ENCODE data around the gene ZXDC.

The ZXDC gene

DNA sequence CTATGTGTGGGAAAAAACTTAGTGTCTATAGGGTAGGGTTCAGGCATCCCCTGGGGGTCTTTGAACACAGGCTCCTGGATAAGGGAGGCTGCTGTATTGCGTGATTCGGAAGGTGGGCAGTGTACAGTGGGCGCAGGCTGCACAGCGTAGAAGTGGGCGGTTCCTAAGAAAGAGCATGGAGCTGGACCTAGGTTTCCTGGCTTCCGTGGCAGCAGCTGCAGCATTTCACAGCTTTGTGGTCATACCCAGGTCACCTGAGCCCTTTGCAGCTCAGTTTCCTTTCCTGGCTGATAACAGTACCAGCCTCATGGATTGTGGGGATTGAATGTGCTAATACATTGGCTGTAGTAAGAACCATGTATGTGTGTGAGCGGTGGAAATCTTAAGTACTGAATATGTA, 58.7 kb downstream of the ZXDC start:
- DNase-seq (ENCODE audit: low read depth in 2 of 2), result no peak

DNA sequence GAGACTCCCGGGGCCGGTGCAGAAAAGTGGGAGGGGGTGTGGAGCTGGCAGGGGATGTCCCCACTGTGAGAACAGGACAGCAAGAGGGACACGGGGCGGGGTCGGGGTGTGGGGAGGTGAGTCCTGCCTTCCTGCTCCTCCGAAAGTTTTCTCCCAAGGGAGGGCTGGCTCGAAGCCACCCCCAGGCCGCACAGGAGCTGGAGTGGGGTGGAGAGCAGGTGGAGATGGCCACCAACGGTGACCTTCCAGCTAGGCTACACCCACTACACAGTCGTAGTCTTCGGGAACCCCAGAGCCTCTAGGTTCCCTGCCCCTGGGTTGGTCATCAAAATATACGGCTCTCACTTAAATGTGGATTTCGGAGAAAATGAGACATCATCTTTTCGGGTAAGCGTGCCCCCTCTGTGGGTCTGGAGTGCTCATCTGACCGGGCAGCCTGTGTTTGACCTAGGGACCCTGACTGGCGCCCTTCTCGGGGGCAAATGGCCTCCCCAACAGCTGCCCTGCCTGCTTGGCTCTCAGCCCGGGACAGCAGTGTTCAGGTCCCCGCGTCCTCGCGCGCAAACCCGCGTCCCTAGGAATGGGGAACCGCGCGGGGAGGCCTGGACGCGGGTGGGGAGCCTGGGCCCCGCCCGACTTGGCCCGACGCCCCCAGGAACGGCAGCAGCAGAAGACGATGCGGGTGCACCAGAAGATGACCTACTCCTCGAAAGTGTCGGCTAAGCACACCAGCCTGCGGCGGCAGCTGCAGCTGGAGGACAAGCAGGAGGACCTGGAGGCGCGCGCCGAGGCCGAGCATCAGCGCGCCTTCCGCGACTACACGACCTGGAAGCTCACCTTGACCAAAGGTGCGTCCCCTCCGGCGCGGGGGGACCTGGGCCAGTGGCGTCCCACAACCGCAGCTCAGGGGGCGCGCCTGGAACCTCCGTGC, 59.8 kb downstream of the ZXDC start:
- DNase-seq (ENCODE audit: low read depth in 2 of 2), result no peak

DNA sequence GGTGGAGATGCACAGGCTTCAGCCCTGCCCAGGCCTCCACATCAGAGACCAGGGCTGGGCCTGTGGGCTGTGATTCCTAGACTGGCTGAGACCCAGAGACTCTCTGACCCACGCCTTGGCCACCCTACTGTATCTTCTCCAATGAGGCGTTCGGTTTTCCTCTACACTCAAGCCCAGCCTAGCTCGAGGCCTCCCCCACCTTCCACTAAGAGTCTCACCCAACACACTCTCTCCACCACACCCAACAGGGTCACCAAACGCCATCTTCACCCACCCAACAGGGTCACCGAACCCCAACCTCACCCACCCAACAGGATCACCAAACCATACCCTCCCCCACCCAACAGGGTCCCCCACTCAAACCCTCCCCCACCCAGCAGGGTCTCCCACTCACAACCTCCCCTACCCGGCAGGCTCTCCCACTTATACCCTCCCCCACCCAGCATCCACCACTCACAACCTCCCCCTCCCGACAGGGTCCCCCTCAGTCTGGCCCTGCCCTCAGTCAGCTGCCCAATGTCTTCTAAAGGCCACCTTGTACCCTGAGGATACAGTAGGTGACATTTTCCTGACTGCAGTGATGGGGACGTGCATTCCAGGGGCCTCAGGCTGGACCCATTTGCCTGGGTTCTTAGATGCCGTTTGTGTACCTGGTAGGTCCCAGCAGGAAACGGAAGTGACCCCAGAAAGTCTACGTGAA, 60.6 kb downstream of the ZXDC start:
- DNase-seq (ENCODE audit: low read depth in 2 of 2), result no peak

DNA sequence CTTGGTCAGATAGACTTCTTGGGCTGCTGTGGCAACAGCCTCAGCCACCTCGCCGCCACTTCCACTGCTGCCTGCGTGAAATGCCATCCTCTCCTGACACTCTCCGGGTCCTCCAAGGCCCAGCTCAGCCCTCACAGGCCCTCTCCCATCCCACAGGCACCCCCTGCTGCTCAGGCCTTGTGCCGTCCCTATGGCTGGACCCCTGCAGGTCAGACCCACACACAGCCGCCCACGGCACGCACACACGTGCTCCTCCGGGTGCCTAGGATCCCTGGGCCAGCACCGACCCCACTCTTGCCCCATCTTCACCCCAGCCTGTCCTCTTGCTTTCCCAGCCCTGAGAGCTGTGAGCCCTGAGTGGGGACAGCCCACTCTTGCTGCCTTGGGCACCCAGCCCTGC, 61.3 kb downstream of the ZXDC start:
- DNase-seq (ENCODE audit: low read depth in 2 of 2), result no peak

DNA sequence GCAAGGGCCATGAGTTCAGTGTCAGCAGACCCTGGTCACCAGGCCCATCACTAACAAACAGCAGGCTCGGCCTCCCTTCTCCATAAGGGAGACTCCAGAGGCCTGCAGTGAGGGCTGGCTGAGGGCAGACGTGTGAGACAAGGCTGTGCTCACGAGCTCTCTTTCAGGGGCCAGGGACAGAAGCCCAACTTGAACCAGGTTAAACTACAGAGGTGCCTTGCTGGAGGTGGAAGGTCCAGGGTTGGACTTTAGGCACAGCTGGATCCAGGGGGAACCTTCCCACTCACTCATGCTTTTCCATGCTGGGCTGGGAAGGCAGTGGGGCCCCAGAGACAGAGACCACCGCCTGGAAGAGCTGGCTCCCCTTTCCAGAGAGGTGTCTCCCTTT, 62.0 kb downstream of the ZXDC start:
- DNase-seq (ENCODE audit: low read depth in 2 of 2), result no peak

DNA sequence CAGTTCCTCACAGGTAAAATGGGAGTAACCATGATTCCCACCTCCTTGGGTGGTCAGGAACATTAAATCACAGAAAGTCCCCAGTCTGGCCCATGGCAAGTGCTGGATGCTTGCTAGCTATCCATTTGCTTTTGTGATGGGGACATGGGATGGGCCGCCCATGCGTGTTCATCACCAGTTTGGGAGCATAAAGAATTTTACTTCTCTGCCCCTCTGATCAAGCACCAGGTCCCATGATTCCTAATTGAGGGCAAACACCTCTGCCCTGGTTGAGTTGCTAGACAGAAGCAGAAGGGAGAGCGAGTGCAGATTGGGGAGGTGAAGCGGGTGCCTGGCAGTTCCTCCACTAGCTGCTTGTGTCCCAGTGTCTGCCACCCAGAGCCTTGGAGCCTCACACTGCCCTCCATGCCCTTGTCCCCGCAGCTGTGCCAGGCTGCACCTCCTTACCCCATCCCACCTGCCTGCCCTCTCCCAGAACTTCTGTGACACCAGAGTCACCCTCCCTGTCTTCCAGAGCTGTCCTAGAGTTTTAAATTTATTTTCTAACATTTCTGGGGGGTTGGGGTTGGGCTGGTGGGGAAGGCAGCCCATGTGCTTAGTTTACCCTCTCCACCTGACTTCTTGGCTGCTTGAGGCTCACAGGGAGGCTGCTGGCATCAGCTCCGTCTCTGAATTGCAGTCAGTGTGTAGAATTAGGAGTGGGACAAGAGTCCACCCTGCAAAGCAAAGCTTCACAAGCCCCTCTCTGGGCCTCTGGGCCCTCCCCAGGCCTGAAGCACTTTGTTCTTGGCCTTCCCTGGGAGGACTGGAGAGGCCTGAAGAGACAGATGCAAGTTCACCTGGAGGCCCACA, 62.6 kb downstream of the ZXDC start:
- no peak for DNase-seq (ENCODE audit: low read depth in 2 of 2)

DNA sequence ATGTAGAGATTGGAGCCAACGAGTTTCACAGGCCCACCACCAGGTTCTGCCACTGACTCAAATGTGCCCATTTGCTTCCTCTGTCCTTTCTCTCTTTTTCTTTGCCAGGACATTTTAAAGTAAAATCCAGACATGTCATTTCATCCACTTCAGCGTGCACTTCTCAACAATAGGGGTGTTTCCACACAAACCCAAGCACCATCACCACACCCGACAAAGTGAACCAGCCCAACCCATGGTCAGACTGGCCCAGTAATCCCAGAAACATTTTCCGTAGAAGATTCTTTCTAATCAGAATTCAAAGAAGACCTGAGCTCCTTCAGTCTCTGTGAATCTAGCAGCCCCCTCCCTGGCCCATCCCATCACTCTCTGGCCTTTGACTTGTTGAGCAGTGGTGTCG, 67.6 kb downstream of the ZXDC start:
- no peak for DNase-seq (ENCODE audit: low read depth in 2 of 2)

DNA sequence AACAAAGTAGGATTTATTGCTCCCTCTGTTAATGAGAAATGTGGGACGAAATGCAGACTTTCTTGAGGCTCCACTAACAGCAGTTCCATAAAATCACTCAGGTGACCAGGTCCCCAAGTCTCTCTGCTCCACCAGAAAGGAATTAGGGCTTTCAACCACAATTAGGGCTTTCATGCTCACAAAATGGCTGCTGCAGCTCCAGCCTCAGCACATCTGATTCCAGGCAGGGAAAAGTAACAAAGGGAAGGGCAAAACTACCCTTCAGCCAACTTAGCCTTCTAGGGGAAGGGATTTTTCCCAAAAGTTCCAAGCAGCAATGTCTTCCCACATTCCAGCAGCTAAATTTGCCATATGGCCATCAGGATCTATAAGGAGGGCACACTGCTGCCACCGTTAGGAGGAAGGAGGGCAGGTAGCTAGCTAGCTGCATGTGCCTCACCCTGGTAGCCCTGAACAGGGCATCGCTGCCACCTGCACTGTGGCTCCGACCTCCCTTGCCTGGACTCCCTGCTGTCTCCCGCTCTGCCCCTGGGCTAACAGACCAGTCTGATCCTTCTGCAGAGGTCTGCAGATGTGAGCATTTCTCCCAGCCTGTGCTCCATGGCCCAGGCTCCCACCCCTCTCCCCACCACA, 68.2 kb downstream of the ZXDC start:
- DNase-seq (ENCODE audit: low read depth in 2 of 2), result no peak

DNA sequence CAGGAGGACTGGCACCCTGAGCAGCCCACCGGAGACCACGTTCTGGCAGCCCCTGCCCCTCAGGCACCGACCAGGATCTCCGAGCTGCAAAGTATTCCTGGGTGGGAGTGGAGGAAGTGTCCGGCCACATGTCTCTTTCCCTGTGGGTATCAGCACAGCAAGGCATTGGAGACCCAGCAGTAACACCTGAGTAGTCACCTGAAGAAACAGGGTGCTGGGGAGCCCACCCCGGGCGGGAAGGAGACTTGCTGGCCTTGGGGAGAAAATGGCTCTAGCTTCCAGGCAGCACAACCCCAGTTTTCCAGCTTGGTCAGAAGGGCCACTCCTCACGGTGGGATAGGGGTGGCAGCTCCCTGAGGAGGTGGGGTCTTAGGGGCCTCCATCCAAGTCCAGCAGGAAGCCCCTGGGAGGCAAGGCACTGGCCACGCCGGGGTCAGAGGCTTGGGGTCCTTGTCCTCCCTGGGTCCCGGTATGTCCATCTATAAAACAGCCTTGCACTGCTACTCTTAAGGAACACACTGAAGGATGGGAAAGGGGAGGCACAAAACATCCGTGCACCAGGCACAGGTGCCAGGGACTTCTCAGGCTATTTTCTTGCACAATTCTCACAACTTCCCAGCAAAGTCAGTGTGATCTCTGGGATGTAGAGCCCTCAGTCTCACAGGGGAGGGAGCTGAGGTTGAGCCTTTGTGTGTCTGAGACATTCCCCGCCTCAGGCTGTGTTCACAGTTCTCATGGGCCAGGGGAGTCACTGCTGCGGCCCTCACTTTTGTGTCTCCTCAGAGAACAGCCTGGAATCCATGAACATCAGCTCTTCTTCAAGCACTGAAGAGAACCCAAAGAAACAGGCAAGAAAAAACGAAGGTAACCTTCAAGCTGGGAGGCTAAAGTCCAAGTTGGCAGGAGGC, 69.0 kb downstream of the ZXDC start:
- DNase-seq (ENCODE audit: low read depth in 2 of 2), result no peak

DNA sequence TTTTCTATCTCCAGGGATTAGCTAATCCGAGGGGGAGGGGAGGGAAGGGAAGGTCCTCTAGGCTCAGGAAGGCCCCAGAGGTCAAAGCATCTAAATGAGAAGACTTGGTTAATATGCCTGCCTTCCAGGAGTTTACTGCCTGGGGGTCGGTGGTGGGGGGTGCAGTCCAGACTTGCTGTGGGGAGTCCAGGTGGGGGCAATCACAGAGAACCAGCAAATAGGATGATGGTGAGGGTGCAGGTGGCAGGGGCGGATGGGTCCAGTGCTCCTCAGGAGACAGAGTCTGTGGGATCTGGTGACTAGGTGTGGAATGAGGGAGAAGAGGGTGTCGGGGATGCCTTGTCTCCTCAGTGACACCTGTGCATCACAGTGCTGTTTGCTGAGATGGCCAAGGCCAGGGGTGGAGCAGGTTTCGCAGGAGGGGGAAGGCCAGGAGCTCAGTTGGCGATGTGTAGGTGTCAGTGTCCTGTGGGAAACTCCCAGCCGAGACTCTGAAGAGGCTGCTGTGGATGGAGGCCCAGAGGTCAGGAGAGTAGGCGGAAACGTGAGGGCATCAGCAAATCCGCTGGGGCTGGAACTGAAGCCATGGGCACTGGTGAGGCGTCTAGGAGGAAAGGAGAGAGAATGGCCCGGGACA, 72.9 kb downstream of the ZXDC start:
- no peak for DNase-seq (ENCODE audit: low read depth in 2 of 2)

DNA sequence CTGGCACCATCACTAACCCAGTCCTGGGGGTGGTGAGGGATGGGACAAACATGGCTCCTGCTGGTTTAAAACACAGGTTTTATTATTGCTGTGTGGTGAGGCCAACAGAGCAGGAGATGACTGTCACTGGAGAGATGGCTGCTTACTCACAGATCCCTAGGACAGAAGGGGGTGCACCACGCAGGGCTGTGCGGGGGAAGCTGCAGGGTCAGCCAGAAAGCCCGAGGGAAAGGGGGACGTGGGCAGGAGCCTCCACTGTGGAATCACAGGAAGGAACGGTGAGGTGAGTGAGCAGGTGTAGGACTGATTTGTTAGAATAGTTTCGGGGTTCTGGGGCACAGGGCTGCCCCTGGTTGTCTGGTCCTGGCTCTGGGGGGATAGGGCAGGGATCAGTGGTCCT, 73.5 kb downstream of the ZXDC start:
- no peak for DNase-seq (ENCODE audit: low read depth in 2 of 2)

DNA sequence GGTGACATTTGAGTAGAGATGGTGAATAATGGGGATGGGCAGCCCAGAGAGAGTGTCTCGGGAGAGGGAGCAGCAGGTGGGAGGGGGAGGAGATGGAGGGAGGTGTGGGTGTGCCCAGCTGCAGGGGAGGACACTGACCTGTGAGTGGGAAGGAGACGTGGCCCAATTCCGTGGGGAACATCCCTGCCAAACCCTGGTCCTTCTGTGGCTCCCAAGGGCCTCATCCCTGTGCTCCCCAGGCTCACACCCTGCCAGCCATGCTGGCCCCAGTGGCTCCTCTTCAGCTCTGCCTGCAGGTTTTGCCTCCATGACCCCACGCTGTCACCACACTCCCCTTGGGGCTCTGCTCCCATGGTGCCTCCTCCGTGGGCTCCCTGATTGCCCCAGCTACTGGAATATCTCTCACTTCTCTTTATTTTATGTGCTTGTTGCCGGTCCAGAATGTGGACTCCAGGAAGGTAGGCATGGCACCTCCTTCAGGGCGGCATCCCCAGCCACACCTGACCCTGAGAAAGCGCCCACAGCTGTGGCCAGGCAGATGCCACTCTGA, 74.0 kb downstream of the ZXDC start:
- no peak for DNase-seq (ENCODE audit: low read depth in 2 of 2)

DNA sequence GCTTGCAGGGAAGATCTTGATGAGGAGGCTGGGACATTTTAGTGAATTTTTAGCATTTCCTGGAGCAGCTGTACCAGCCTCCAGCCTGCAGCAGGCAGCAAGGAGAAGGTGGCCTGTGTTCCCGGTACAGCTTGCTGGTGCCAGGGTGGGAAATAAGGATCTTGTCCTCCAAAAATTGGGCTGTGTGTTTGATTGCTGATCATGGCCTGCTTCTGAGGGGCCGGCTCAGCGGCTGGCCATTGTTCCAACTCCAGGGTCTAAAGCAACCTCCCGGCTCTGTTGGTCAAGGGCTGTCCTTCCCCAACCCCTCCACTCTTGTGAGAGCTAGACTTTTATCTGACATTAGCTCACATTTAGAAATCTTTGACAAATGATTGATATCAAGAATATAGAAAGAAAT, 75.9 kb downstream of the ZXDC start:
- no peak for DNase-seq (ENCODE audit: low read depth in 2 of 2)

DNA sequence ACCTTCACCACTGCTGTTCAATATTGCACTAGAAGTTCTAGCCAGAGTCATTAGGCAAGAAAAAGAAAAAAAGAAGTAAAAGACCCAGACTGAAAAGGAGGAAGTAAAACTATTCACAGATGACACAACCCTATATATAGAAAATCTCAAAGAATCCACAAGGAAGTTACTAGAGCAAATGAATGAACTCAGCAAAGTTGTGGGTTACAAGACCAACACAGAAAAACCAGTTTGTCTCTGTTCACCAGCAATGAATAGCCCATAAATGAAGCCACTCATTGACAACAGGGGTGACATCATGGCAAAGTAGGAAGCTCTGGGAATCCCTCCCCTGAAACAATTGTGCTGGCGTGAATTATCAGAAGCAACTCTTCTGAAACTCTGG, 76.3 kb downstream of the ZXDC start:
- no peak for DNase-seq (ENCODE audit: low read depth in 2 of 2)

DNA sequence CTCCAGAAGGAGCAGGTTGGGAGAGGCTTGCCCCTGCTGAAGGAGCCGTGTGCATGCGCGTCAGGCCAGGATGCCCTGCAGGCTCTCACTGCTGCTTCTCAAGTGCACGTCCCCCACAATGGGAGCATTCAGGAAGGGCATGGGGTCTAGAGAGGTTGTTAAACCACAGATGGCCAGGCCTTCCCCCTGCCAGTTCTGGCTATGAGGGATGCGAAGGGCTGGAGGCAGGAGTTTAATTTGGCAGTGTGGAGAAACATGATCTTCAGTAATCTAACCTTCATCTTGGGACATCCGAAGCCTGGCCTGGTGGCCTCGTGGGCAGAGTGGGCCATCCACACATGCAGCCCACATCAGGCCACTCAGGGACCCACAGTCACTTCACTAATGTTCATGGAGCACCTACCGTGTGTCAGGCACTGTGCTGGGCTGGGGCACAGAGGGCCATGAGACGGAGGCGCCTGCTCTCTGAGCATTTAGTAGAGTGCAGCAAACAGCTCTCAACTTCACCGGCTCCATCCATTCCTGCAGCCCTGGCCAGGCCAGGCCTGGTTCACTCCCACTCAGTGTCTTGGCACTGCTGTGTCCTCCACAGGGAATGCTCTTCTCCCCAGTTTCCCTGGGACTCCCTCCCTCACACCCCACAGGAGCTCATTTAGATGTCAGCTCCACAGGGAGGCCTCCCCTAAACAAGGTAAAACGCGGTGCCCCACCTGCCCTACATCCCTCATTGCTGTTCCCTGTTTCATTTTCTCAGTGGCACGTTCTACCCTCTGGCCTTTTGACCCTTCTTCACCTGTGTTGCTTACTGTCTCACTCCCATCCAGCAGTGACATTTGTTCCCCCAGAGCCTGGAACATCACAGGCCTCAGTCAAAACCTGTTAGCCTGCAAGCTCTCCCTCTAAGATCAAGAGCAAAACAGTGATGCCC, 77.0 kb downstream of the ZXDC start:
- no peak for DNase-seq (ENCODE audit: low read depth in 2 of 2)

DNA sequence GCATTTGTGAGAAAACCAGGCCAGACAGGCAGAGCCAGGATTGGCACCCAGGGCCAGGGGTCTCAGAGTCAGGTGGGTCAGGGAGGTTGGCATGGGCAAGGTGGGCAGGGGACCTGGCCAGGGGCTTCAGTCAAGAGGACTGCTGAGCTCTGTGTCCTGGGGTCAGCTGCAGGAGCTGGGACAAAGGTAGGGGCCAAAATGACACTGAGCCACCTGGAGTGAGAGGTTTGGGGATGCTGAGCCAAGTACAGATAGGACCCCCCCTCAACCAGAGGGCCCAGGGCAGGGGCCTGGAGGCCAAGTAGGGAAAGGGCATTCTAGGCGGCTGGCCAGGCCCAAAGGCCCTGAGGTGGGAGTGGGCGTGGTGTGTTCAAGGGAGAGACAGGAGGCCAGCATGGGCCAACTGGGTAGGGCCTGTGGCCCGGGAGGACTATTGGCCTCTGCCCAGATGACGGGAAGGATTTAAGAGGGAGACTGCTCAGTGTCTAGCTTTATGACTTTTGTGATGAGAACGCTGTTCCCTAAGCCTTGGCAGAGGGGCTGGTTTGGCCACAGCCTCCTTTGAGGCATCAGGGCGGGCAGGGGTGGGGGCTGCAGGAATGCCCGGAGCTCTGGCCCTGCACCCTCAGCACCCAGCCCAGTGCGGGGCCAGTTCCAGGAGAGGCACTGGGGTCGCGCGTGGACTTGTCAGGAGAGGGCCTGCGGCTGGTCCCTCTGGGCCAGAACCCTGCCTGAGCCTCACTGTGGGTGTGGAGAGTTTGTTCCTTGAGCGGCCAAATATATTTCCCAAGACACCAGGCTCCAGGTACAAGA, 77.9 kb downstream of the ZXDC start:
- DNase-seq (ENCODE audit: low read depth in 2 of 2), result no peak

DNA sequence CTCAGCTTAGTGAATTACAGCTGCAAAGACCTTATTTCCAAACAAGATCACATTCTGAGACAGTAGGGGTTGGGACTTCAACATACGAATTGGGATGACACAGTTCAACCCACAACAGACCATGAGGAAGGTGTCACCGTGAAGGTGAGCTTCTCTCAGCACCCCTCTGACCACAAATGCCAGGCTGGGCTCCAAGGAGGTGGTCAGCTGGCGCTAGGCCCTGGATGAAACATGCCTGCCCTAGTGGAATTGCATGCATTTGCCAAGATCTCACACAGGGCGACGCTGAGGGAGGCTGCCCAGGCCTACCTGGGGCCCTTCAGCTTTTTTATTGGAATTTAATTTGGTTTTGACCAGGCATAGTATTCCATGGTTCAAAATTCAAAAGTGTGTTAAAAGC, 79.2 kb downstream of the ZXDC start:
- DNase-seq (ENCODE audit: low read depth in 2 of 2), result no peak
